Activated CD4-positive, alpha-beta T cell treated with anti-CD3 and anti-CD28 coated beads, Interleukin-2, amount 50 U/mL, for 48 hours (primary cell): ENCODE measurements around the gene DLEC1.
"Not testable (repeated sequence)": the region's sequence is repeated elsewhere in the genome, so short reads cannot be mapped to it uniquely, and the experiment has no call there.

Source experiments
- DNase-seq, 2 experiments: peaks; one replicate each; pipeline ENCODE4 v3.0.0-alpha.2; 2020

DLEC1 gene

DNA sequence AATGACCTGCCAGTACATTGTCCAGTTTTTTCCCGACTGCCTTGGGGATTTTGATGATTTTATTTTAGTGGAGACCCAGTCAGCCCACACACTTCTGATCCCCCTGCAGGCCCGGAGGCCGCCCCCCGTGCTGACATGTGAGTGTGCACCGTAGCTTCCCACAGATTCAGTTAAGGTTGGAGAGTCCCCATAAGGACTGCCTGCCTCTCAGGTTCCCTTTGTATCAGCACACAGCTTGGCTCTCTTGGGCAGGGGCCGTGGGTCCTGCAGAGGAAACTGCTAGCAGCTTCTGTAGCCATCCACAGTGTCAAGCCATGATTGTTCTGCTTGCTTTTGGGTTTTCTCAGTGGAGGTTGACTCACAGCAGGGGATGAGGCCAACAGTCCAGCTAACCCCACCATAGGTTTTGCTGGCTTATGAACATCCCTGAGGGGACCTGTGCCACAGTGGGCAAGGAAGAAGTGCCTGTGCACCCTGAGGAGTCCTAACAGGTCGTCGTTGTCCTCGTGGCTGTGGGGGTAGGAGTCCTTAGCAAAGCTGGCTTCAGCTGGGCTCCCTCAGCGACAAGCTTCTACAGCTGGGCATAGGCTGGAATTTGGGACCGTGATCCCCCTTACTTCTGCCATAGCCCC lies 46.4 kb downstream of the DLEC1 start:
- DNase-seq, result no peak

DNA sequence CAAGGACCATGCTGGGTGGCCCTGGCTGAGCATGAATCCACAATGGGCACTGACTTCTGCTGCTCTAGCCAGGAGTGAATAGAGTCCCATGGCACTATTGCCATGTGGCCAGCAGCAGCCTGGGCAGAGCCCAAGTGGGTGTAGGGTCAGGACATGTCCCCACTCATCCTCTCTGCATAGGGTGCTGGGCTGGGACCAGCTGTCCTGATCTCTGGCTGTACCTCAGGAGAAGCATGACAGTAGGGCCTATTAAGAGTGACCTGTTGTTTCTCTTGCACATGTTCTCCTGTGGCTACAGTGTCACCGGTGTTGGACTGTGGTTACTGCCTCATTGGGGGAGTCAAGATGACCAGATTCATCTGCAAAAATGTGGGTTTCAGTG lies 46.9 kb downstream of the DLEC1 start:
- DNase-seq, result no peak

DNA sequence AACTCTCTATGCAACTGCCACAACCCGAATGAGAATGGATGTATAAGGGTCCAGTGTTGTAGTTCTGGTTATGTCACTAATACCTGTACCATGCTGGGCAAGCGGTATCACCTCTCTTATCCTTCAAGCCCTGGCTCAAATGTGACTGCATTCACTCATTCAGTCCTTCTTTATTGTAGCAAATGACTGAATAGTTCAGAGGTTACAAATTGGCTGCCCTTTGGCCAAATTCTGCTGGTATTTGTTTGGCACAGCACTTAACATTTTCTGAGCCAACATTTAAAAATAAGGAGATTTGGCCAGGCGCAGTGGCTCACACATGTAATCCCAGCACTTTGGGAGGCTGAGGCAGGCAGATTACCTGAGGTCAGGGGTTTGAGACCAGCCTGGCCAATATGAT lies 47.5 kb downstream of the DLEC1 start:
- no peak for DNase-seq

DNA sequence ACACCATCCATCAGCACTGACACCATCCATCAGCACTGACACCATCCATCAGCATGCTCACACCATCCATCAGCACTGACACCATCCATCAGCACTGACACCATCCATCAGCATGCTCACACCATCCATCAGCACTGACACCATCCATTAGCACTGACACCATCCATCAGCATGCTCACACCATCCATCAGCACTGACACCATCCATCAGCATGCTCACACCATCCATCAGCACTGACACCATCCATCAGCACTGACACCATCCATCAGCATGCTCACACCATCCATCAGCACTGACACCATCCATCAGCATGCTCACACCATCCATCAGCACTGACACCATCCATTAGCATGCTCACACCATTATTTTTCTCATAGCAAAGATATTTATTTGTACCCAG lies 48.3 kb downstream of the DLEC1 start:
- not testable (repeated sequence) for DNase-seq

DNA sequence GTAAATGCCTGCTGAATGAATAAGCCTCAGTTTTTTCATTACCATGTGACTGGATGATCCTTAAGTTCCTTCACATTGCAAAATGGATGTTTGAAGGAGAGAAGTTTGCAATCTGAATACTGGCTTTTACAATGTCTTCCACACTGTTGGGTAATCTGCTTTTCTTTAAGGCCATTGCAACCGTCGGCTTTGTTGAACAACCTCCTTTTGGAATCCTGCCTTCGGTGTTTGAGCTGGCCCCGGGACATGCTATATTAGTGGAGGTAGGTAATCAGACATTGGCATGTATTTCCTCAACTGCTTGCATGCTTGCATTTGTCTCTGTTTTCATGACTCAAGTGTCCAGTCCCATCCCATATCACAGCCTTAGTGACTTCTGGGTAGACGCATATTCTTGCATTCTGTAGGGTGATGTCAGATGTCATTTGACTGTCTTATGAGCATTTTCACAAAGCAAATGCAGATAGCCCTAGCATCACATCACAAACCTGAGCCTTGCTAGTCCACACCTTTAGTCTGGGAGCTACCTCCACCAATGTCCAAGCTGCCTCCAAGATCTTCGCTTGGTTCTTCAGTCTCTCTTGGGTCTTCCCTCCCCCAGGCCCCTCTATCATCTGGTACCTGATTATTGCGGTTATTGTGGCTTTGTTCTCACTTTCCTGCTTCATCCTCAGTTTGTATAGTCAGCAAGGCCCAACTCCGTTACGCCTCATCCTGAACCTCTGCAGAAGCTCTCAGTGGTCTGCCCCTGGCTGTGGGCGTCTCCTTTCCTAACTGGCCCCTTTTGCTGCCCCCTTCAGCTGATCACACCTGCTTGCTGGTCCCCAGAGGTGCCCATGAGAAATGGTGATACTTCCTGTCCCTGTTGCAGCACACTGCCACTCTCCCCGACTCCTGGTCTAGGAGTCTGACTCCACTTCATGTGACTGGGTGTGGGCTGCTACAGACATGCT lies 49.4 kb downstream of the DLEC1 start:
- no peak for DNase-seq

DNA sequence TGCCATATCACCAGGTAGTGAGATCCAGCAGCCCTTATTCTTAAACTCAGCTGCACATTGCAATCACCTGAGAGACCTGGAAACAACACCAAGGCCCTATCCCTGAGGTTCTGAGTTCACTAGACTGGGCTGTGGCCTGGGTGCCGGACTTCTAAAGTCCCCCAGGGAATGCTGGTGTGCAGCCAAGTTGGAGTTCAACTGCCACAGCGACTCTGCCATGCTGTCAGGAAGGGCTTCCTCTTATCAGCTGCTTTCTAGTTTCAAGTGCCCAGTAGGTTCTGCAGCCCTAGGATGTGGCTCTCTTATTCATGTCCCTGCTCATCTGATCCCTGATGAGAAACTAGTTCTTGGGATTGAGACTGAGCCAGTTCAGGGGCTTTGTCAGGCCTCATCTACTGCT lies 50.2 kb downstream of the DLEC1 start:
- no peak for DNase-seq

DNA sequence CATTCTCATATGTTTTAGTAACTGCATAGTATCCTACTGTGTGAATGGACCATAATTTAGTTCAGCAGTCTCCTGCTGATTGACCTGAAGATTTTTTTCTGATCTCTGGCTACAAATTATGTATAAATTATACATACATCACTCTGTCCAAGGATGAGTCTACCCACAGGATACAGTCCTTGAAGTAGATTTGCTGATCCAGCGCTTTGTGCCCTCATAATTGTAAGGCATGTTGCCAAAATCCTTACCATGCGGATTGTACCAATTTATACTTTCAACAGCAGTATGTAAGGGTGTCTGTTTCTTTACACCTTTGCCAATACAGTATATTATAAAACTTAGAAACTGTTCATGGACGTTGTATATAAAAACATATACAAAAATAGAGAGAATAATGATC lies 51.4 kb downstream of the DLEC1 start:
- DNase-seq, result no peak

DNA sequence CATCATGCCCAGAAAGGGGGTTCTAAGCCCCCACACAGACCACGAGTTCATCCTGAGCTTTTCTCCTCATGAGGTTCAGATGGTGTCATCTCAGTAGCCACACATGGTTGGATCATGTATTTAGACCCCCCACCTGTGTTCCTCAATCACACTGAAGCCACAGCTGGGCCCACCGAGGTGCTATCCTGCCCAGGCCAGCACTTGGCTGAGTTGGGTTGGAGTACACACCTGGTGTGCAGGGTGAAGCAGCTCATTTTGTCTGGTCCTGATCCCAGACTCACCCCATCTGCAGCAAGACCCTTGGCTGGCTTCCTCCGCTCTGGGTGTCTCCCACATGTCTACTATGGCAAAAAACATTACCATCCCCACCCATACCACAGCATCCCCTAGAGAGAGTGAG lies 56.0 kb downstream of the DLEC1 start:
- DNase-seq, result no peak

DNA sequence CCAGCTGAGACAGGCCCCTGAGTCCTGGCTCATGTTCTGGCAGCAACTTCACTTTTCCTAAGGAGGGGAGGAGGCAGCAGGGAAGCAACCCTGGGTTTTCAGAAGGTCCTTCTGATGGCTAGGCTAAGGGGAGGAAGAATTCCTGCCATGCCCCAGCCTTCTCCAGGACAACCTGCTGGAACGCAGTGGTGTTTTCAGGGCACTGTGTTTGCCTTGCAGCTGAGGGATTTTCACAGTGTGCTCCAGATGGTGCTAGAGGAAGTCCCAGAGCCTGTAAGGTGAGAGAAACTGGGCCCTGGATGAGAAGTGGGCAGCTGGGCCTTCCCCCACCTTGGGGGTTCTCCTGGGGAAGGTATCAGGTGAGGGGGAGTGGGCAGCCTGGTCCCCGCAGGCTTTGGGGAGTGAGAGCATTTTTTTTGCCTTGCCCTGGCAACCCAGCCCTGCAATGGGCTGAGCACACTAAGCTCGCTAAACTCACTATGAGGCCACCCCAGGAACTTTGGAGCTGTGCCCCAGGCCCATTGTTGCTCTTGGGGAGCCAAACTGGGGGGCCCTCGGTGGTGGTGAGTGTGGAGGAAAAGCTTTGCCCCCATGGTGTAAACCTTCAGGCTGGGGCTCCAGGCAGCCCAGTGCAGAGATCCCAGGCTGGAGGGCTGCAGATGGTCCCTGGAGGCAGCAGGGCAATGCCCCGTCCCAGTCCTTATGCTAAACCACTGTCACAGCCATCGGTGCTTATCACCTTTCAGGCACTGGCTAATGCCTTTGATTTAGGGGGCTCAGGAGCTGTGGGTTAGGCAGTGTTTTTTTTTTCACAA lies 56.9 kb downstream of the DLEC1 start:
- DNase-seq, result no peak

DNA sequence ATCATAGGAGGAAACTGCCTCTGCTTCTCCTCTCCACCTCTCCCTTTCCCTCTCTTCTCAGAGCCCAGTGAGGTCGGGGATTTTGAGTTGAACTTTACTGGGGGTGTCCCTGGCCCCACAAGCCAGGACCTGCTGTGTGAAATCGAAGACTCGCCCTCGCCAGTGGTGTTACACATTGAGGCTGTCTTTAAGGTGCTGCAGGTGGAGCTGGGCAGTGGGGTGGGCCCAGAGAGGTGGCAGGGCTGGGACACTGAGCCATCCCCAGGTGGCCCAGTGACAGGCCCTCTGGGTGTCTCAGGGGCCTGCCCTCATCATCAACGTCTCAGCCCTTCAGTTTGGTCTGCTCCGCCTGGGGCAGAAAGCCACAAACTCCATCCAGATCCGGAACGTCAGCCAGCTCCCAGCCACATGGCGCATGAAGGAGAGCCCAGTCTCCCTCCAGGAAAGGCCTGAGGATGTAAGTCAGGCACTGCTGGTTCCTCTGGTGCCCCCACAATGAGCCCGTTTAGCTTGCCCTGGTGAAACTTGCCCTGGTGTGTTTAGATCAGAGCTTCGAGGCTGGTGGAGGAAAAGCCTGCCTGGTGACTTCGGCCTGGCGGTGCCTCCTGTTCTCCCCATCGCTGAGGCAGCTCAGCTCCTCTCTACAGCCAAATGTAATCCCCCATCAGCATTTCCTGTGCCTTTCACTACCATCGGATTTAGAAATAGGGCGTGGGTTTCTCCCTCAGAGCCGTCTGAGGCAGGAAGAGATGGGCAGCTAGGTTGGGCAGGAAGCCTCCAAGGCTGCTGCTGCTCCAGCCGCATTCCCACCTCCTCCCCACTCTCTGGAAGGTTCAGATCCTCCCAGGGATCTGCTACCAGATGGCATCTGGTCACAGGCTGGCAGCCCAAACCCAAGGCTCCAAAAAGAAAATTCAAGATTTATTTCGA lies 58.7 kb downstream of the DLEC1 start:
- DNase-seq, result no peak

DNA sequence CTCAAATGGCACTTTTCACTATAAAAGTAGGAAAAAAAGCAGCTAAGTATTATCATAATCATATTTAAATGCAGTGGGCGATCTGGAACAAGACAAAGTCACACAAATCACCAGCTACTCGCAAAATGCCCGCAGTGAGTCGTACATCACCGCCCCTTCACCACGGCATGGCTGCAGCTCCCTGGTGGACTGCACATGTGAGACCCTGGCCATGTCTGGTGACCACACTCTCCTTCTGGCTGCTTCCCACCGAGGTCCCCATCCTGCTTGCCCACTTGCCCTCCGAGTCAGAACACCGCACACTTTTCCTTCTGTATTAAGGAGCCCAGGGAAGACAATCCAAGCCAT lies 59.3 kb downstream of the DLEC1 start:
- DNase-seq, result no peak

DNA sequence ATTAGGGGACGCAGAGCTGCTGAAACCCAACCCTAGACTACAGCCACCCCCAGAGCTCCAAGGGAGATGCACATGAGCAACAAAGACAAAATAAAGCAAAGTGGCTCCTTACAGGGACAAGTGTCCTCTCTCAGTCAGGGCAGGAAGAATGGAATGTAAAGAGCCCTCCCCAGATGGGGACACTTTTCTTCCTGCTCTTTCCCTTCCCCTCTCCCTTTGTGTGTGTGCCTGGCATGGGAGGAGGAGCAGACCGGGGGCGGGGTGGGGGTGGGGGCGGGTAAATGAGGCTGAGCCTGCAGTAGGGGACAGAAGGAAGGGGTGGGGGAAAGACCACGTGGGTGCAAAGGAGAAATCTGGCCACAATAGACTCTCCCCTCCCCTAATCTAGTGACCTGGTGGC lies 60.5 kb downstream of the DLEC1 start:
- DNase-seq, result no peak

DNA sequence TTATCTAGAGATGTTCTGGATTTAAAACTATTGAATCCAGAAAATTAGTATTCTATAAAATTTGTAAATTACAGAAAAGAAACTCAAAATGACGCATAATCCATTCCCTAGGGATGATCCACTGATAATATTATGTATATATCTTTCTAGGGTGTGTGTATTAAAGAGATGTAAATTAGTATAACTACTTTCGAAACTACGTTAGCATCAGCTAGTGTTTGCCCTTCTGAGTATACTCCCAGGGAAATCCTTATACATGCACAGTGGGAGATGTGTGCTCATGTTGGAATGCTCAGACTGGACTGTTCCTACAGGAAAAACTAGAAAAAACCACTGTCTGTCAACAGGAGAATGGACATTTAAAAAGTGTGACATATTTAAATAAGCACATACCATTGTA lies 61.5 kb downstream of the DLEC1 start:
- no peak for DNase-seq

DNA sequence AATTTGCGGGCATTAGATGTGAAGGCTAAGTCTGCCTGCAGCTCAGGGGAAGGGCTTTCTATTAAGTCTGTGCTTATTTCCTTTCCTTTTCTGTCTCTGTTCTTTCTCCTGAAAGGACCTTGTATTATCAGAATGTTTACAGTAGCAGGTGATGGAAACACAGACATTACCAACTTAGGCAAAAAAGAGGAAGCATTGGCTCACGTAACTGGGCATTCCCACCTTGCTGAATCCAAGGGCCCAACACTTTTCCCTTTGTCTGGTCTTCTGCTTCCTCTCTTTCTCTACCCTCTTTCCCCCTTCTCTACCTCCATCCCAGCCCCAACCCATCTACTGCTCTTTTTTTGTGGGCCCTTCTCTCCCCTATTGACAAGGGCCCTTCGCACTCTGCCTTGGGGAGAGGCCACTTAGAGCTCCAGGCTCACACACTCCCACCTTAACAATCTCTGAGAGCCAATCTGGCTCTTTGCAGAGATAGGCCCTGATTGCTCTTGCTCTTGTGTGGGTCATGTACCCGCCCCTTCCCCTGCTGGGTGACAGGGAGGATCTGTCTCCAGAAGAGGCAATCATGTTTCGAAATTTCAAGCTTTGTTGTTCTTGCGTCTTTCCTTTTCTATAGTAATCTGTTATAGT lies 62.9 kb downstream of the DLEC1 start:
- DNase-seq, result no peak

DNA sequence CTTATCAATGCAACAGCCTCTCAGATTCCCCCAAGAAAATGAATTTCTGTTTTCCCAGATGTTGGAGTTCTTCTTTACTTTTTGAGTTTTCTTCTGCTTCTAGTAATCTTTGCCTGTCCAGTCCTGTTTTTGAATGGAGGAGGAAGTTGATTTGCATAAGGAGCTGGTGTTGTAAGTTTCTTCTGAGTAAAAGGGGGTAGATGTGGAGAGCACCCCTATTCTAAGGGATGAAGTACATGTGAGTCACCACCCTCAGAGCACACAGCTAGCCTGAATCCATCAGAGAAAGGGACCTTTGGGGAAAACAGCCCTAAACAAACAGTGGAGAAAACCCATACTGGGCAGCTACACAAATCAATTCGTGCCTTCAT lies 63.4 kb downstream of the DLEC1 start:
- DNase-seq, result no peak

DNA sequence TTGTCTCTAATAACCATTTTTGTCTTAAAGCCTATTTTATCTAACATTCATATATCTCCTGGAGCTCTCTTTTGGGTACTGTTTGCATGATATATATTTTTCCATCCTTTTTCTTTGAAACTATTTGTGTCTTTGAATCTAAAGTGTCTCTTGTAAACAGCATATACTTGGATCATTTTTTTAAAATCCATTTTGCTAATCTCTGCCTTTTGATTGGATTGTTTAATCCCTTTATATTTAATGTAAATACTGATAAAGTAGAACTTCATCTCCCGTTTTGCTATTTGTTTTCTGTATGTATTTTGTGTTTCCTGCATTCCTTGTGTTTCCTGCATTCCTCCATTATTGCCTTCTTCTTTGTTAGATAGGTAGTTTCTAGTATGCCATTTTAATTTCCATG lies 66.5 kb downstream of the DLEC1 start:
- no peak for DNase-seq

DNA sequence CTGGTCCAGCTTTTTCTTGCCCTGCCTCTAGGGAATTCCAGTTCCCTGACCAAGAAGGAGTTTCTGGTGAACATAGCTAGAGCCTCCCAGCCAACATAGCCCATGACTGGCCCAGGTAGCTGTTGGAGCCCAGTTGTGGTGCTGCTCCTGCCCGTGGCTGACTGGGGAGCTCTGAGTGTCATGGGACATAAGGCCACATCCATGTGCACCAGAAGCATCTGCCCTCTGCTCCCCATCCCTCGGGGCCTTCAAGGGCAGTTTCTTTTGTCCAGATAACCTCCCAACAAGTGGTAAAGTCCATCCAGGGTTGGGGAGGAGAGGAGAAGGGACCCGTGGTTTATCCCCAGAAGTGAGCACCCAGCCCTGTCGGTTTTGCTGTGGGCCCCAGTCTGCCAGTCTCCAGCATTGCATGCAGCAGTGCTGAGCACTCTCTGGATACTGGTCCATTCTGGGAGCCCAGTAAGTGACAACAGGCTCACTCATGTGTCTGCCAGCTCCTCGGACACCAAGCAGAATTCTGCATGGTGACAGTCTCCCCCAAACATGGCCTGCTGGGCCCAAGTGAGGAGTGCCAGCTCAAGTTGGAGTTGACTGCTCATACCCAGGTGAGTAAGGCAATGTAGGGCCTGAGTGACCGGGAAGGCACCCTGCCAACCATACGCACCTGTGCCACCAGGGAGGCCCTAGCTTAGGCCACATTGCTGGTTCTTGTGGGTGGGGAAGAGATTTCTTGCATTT lies 69.1 kb downstream of the DLEC1 start:
- no peak for DNase-seq

DNA sequence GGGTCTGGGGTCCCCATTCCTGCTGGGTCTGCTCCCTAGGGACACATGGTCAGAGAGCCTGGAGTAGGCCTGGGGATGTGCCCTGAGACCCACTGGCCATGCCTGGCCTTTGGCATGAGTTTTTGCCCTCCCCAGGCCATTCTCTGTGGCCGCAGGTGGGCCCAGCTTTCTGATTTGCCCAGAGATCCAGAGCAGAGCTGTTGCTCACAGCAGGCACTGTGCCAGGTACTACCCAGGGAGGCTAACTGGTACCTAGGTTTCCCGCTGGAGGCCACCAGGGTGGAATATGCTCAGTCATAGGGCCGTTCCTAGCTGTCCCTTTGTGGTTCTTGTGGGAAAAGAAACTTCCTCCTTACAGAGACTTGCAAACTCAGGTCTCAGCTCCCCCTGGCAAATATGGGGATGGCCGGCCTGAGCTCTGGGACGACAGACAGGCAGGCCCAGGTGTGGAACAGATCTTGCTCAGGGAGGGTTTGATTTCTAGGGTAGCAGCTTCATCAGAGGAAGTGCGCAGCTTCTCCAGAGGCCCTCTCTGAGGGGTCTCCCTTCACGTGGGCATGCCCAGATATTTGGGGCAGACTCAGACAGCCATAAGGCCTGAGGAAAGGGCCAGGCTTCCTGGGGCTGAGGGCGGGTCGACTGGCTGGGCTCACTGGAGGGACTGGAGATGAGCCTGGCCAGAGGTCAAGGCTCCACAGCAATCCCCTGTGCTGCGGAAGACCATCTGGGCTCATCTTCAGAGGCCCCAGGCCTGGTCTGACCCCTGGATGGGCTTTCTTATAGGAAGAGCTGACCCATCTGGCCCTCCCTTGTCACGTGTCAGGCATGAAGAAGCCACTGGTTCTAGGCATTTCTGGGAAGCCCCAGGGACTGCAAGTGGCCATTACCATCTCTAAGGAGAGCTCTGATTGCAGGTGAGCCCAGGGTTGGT lies 69.9 kb downstream of the DLEC1 start:
- DNase-seq, result no peak

DNA sequence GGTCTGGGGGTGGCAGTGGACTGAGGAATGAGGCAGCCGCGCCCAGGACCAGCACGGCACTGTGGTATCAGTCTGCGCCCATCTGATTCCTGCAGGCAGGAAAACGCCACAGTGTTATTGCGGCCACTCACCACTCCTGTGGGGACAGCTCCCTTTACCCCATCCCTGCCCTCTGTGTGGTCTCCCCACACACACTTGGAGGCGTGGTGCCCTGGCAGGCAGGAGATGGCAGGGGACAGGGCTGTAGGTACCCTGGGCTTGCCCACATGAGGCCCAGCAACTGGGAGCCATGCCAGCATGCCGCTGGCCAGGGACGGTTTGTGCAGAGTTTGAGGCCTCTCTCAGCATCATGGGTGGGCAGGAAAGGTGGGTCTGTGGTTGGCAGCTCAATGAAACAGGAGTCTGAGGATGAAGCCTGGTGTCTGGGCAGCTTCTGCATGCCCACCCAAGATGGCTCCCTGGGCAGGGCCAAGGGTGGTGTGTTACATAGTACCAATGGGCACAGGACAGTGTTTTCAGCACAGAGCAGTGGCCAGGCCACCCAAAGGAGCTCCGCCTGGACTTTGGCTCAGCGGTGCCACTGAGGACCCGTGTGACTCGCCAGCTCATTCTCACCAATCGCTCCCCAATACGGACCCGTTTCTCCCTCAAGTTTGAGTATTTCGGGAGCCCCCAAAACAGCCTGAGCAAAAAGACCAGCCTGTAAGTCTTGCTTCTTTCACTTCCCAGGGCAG lies 70.7 kb downstream of the DLEC1 start:
- DNase-seq, result no peak
